GM18873 (cell line): ENCODE results near the gene CLEC2B.
"Not testable (repeated sequence)": the region's sequence is repeated elsewhere in the genome, so short reads cannot be mapped to it uniquely, and the experiment has no call there.

Experiments
- ATAC-seq: cut with Tn5 transposase; IDR thresholded peaks from one replicate; pipeline ENCODE4 v1.9.1; 2021; ENCODE audit warnings: mild to moderate bottlenecking, moderate library complexity, moderate number of reproducible peaks; ENCODE audit not compliant: unreplicated experiment, low FRiP score

Gene CLEC2B

DNA sequence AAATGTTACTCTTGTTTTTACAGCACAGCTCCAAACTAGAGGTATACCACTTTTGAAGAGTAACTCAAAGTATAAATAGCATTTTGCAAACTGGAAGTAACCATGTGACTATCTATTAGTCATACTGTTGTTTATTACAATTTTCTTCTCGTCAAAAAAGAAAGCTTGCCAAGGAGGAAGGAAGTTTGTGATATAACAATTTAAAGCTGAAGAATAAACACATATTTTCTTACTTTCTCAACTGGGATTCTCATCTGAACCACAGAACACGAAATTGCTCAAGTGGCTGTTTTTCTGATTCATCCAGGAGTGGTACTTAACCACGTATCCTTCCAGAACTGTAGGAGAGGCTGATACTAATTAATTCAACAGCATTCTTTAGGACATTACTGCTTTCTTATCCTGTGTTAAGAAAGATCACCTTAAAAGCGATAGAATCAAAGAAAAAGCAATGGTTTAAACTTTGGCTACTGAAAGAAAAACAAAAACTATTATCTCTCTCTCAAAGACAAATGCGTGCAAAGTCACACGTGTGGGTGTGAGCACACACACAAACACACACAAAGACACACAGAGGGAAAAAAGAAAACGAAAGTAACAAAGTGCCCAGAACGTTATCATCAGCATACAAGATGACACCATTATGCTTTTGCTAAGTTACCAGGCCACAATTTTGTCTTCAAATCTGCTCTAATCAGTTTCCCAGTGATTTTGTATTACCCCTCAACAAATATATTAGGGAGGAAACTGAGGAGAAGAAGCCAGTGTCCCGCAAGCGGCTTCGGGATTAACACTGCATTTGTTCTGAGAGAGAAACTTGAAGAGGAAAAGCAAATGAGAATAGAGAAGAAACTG lies at the start of gene CLEC2B:
Gene CLEC2B (minus strand): TSS at position 48 of the 855 bp plus-strand sequence.
- no peak for ATAC-seq

GRCh38 chr12:9911708-9912107 lies 42.6 kb upstream of the CLEC2B start:
- ATAC-seq = no peak

DNA sequence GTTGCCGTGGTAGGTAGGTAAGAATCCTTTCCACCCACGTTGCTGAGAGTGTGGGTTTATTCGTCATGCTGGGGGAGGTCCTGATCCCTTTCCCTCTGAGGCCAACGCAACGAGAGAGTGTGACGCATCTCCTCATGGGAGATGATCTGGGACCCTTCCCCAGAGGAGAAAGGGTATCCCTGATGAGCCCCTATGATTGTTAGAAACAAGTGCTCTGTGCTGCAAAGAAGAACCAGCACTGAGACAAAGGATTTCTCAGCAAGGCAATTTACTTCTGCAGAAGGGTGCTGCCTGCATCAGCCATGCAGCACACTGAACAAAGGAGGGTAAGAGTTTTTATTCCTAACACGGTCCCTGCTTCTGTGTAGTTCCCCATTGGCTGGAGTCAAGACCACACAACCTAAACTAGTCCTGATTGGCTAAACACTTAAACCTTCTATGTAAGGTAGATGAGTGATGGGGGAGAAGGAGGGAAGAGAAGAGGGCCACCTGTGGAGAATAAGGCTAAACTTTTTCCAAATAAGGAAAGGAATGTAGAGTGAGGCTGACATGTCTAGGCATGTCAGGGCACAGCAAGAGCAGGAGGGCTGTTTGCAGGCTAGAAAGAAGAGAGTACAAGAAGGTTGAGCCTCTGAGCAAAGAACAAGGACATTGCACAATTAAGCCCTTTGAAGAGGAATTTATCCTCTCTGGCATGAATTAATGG lies 41.7 kb upstream of the CLEC2B start:
- ATAC-seq = no peak

GRCh38 chr12:9909724-9910123 lies 40.6 kb upstream of the CLEC2B start:
- no peak for ATAC-seq

GRCh38 chr12:9908350-9908749 lies 39.2 kb upstream of the CLEC2B start:
- no peak for ATAC-seq

GRCh38 chr12:9907769-9908168 lies 38.6 kb upstream of the CLEC2B start:
- no peak for ATAC-seq

DNA sequence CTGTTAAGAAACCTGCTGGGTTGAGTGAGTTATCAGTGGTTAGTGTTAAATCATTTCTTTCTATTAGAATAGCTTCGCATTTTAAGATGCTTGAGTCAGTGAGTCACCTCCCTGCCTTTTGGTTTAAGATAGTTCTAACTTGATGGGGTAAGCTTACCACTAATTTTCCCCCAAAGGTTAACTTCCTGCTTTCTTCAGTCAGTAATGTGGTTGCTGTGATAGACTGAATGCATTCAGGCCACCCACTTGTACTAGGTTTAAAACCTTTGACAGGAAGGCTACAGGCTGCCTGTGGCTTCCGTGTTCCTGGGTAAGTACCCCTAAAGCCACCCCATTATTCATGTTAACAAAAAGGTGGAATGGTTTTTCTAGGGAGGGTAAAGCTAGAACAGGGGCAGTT lies 37.7 kb upstream of the CLEC2B start:
- no peak for ATAC-seq

- ATAC-seq = no peak
Observed at GRCh38 chr12:9902539-9903228, 33.5 kb upstream of the CLEC2B start.

DNA sequence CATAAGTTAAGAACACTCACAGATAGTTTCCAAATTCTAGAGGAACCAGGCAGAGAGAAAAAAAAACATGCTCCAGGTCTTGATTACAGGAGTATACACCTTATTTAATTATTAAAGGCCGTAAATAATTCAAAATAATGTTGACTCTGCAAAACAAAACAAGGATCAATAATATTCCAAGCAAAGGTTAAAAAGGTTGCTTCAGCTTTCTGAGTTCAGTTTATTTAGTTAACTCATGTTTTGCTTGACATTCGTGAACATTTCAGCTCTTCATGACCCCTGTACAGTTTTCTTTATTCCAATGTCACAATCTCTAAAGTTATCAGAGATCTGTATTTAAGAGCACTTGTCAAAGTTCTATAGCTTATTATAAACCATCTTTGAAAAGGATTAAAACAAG lies 31.8 kb upstream of the CLEC2B start:
- ATAC-seq = no peak

- no peak for ATAC-seq
Observed at GRCh38 chr12:9899209-9899608, 30.1 kb upstream of the CLEC2B start.

DNA sequence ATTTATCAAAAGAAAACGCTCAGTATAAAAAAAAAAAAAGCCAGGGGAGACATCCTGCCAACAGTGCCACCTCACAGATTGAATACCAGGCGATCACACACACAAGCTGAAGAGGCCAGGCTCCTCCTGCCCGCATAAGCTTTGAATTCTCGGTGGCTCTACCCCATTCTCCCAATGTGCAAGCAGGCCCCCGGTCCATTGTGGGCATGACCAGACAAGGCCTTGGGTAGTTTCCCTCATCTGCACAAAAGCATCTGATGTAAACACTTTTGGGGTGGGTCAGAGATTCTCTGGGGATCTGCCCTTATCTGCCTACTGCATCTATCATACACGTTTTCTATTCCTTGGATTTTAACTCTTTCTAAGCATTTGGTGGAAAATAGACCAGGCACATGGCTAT lies 28.4 kb upstream of the CLEC2B start:
- ATAC-seq = no peak

- no peak for ATAC-seq
Observed at GRCh38 chr12:9895215-9895971, 26.2 kb upstream of the CLEC2B start.

DNA sequence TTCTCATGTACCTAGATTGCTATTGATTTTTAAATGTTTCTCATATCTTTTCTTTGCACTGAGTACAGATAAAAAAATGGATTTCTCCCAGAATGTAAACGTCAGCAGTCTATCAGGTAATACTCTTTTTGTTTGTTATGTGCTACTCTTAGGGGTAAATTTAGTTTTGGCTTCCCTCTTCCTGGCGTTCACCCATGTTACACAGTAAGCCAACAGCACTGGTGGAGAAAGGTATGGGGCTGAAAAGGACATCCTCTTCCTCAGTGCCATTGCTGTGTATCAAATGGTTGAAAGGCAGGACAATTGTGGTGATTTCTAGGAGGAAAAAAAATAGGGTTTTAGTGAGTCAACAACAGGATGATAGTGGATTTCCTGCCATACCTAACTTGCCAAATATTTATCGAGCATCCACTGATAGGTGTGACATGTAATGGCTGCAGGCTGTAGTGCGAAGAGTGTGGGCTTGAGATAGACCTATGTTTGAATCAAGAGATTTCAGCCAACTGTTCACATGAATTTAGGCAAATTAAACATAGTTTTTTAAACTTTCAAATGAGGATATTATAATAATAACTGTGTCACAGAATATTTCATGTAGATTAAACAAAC lies 19.6 kb upstream of the CLEC2B start:
- no peak for ATAC-seq

DNA sequence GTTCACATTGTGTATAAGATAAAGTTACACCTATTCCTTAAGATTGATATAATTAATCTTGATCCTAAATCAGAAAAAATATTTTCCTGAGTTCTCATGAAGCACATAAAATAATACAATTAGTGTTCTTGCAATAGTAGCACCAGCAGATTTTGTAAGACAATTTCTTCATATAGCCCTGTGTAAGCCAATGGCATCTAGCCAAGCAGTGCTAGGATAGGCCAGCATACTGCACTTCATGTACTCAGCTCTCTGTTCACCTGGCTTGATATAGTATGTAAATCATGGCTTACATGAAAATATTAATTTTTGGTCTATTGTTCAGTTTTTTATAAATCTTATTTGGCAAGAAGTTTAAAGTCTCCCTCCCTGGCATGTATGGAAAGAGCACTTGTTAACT lies 14.0 kb upstream of the CLEC2B start:
- ATAC-seq = no peak

DNA sequence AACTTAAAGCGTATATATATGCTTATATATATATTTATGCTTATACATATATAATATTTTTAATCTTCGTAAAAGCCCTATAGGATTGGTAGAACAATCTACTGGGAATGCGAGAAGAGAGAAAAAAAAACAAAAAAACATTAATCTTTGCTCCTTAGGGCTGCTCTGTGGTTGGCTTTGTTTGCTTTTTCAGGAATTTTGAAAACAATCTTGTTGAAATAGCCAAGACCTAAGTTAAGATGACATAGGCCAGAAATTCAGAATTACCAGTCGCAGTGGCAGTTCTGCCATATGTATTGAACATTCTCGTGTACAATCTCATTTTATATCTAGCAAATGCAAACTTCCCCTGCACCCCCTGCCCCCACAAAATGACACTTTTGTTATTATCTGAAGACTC lies 12.8 kb upstream of the CLEC2B start:
- ATAC-seq = no peak

DNA sequence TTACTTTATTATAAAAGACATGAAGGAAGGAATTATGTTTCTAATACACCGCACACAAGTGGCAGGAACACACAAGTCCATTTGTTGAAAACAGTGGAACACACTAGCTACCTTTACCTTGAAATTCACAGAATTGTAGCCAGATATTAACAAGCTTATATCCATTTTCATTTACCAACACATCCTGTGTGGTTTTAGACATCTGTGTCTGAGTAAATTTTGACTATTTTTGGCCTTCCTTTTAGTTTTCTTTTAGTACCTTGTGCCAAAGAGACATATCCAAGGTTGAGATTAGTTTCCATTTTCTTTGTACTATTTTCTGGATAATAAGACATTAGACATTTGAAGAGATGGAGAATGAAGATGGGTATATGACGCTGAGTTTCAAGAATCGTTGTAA lies 12.1 kb upstream of the CLEC2B start, which contains the start of gene KLRF2:
Gene KLRF2 (plus strand): TSS at position 244 of the 400 bp plus-strand sequence. CDS start 107 bp downstream, at position 351.
- ATAC-seq = no peak

- ATAC-seq = no peak
Observed at GRCh38 chr12:9880532-9881078, 11.5 kb upstream of the CLEC2B start.

- not testable (repeated sequence) for ATAC-seq
Observed at GRCh38 chr12:9876120-9876519, 7.0 kb upstream of the CLEC2B start.

DNA sequence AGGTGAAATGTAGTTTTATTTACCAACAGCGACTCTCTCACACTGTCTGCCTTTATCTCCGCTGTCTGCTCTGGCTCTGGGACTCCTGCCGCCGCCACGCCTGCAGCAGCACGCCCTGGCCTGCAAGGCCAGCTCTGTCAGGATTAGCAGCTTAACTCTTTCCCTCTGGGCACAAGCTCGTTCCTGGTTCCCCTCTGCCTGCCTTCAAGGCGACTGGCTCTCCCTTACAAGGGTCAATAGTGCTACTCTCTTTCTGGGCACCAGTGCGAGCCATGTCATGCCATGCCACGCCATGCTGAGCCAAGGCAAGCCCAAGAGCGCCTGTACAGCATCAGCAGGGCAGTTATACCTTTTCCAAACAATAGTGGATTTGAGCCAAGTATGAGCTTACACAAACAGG lies 3.6 kb upstream of the CLEC2B start:
- ATAC-seq = no peak

DNA sequence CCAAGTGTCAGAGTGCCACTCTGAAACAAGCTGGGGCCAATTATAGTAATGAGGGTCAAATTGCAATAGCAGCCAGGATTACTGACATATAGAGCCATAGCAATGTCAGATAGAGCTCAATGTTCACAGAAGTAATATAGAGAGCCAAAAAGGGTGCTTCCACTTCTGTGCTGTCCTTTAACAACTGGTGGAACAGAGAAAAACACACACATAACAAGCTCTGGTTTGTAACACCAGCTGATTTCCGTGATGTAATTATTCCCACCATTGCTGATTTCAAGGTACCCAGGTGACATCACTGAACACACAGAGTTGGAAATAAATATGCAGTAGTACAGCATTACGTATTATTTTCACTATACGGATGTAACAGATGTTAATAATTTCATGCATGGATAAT lies 3.0 kb upstream of the CLEC2B start:
- no peak for ATAC-seq
